ENCODE measurements around the gene CUL4A.

Gene CUL4A

GRCh38 chr13:113176822-113177221, 32.6 kb upstream of the CUL4A start:
- Histone ChIP-seq H3K27me3 (no peaks in the 10 kb centered on the region), H3K4me3 (ENCODE audit: low read depth in 1 of 2, low read length in 1 of 2) (no peak overlapping the region), H3K27ac (no peak overlapping the region), H3K9me3 (no peaks in the 10 kb centered on the region), H3K4me1 (ENCODE audit: control insufficient read depth in 1 of 2, insufficient read depth in 1 of 2, low read depth in 1 of 2, low read length in 1 of 2) (no peaks in the 10 kb centered on the region), H3K36me3 (peaks cover 68% of the 10 kb centered on the region)
- TF ChIP-seq, protein P1, sequence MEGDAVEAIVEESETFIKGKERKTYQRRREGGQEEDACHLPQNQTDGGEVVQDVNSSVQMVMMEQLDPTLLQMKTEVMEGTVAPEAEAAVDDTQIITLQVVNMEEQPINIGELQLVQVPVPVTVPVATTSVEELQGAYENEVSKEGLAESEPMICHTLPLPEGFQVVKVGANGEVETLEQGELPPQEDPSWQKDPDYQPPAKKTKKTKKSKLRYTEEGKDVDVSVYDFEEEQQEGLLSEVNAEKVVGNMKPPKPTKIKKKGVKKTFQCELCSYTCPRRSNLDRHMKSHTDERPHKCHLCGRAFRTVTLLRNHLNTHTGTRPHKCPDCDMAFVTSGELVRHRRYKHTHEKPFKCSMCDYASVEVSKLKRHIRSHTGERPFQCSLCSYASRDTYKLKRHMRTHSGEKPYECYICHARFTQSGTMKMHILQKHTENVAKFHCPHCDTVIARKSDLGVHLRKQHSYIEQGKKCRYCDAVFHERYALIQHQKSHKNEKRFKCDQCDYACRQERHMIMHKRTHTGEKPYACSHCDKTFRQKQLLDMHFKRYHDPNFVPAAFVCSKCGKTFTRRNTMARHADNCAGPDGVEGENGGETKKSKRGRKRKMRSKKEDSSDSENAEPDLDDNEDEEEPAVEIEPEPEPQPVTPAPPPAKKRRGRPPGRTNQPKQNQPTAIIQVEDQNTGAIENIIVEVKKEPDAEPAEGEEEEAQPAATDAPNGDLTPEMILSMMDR (IDR thresholded peaks at IDR 0.05): no peak

- H3K27me3 ChIP-seq: no peaks in the 10 kb centered on the region
- TF ChIP-seq, protein P1 (IDR thresholded peaks at IDR 0.05): no peak
- H3K4me3 ChIP-seq (ENCODE audit: low read depth in 1 of 2, low read length in 1 of 2): no peak overlapping the region
- peaks cover 69% of the 10 kb centered on the region for H3K36me3 ChIP-seq
- H3K27ac ChIP-seq: no peak overlapping the region
- no peaks in the 10 kb centered on the region for H3K4me1 ChIP-seq (ENCODE audit: control insufficient read depth in 1 of 2, insufficient read depth in 1 of 2, low read depth in 1 of 2, low read length in 1 of 2)
- H3K9me3 ChIP-seq: no peaks in the 10 kb centered on the region
Measured at GRCh38 chr13:113178070-113178895, 31.1 kb upstream of the CUL4A start.

GRCh38 chr13:113178896-113179167, 30.6 kb upstream of the CUL4A start:
- H3K4me1 ChIP-seq (ENCODE audit: control insufficient read depth in 1 of 2, insufficient read depth in 1 of 2, low read depth in 1 of 2, low read length in 1 of 2): no peaks in the 10 kb centered on the region
- H3K27me3 ChIP-seq: no peaks in the 10 kb centered on the region
- peaks cover 72% of the 10 kb centered on the region for H3K36me3 ChIP-seq
- TF ChIP-seq, protein P1 (IDR thresholded peaks at IDR 0.05): no peak
- no peaks in the 10 kb centered on the region for H3K9me3 ChIP-seq
- no peak overlapping the region for H3K4me3 ChIP-seq (ENCODE audit: low read depth in 1 of 2, low read length in 1 of 2)
- no peak overlapping the region for H3K27ac ChIP-seq

GRCh38 chr13:113179374-113180230, 29.8 kb upstream of the CUL4A start:
- H3K4me3 ChIP-seq (ENCODE audit: low read depth in 1 of 2, low read length in 1 of 2): no peak overlapping the region
- TF ChIP-seq, protein P1 (IDR thresholded peaks at IDR 0.05): no peak
- no peak overlapping the region for H3K27ac ChIP-seq
- no peaks in the 10 kb centered on the region for H3K27me3 ChIP-seq
- no peaks in the 10 kb centered on the region for H3K9me3 ChIP-seq
- no peaks in the 10 kb centered on the region for H3K4me1 ChIP-seq (ENCODE audit: control insufficient read depth in 1 of 2, insufficient read depth in 1 of 2, low read depth in 1 of 2, low read length in 1 of 2)
- peaks cover 78% of the 10 kb centered on the region for H3K36me3 ChIP-seq

- Histone ChIP-seq H3K27me3 (no peaks in the 10 kb centered on the region), H3K36me3 (peaks cover 54% of the 10 kb centered on the region), H3K4me1 (ENCODE audit: control insufficient read depth in 1 of 2, insufficient read depth in 1 of 2, low read depth in 1 of 2, low read length in 1 of 2) (no peaks in the 10 kb centered on the region)
Measured at GRCh38 chr13:113182046-113182445, 27.4 kb upstream of the CUL4A start.

More at GRCh38 chr13:113182046-113182445, 27.4 kb upstream of the CUL4A start:
- Histone ChIP-seq H3K4me3 (ENCODE audit: low read depth in 1 of 2, low read length in 1 of 2) (no peak overlapping the region), H3K9me3 (no peaks in the 10 kb centered on the region), H3K27ac (no peak overlapping the region)
- TF ChIP-seq, protein P1 (IDR thresholded peaks at IDR 0.05): no peak

Measured in neutrophil (primary cell).